ENCODE data around the gene BAIAP2. TPM values are rescaled to one million over a fixed set of nuclear protein-coding genes. Genes with fewer than 3 reads are reported as not detected.

The BAIAP2 gene
- total and polyA plus RNA-seq, 10 of the 15 experiments (the other 5 are each of a cell fraction or from before 2014, with no cell fraction given): 0.15 to 1.2 (median 0.46) TPM; not detected in 2

- DNase-seq (ENCODE audit: low read depth, low spot score): no peak
- BruUV-seq (replicated peaks): no TSS peak
- FAIRE-seq: no peak
- in situ Hi-C loops (cut with MboI) (loop anchor here (25.0 kb wide), 1 partner anchor 351 kb away; no protein-coding TSS in a partner anchor), intact Hi-C loops (cut with micrococcal nuclease; ENCODE audit: unreplicated experiment) (no loop called here)
- Histone ChIP-seq H2AFZ (ENCODE audit: control insufficient read depth, low read depth, low read length) (no peak overlapping the region), H3K4me3 (no peak overlapping the region), H3K27me3 (replicated peaks in 1 of 2; ENCODE audit: control insufficient read depth in 2 of 2, insufficient read depth in 2 of 2, low read length in 1 of 2) (no peaks in the 10 kb centered on the region), H4K20me1 (ENCODE audit: control insufficient read depth, insufficient read depth) (no peaks in the 10 kb centered on the region), H3K4me1 (ENCODE audit: control insufficient read depth, insufficient read depth, low read length) (no peaks in the 10 kb centered on the region), H3K9ac (ENCODE audit: control insufficient read depth, insufficient read depth, low read length) (no peak overlapping the region), H3K79me2 (ENCODE audit: control insufficient read depth, insufficient read depth, low read length) (no peaks in the 10 kb centered on the region), H3K4me2 (ENCODE audit: control insufficient read depth, insufficient read depth) (no peak overlapping the region), H3K36me3 (ENCODE audit: control insufficient read depth in 2 of 2, insufficient read depth in 2 of 2, low read length in 1 of 2) (no peaks in the 10 kb centered on the region), H3K9me3 (replicated peaks; ENCODE audit: control insufficient read depth, insufficient read depth, low read length) (no peaks in the 10 kb centered on the region), H3K27ac (ENCODE audit: control insufficient read depth, insufficient read depth) (no peak overlapping the region)
- no peak for TF ChIP-seq MTA2 (IDR thresholded peaks at IDR 0.05; ENCODE audit: low read depth)
- no peak for TF ChIP-seq POLR2AphosphoS5 (IDR thresholded peaks at IDR 0.05; ENCODE audit: low read length)
- no peak for TF ChIP-seq SPI1 (IDR thresholded peaks at IDR 0.05; ENCODE audit: borderline replicate concordance, insufficient read depth, low read depth, low read length)
- no peak for TF ChIP-seq NR2C2 (IDR thresholded peaks at IDR 0.05; ENCODE audit: borderline replicate concordance, control insufficient read depth, insufficient read length, low read depth)
- ATAC-seq: no peak
- CTCF ChIA-PET: no interaction called here
- RAD21 ChIA-PET (ENCODE audit: unreplicated experiment): no interaction called here
- SMC1A ChIA-PET (ENCODE audit: uncharacterized antibody, unreplicated experiment): no interaction called here
- 16% methylated on average over 8 of the region's 8 CpGs for WGBS (ENCODE audit: insufficient coverage, insufficient replicate concordance, low lambda C conversion rate, missing lambda C conversion rate)
- POLR2A ChIA-PET: no interaction called here
These were observed 101.4 kb downstream of the BAIAP2 start for GRCh38 chr17:81136366-81136765.

DNA sequence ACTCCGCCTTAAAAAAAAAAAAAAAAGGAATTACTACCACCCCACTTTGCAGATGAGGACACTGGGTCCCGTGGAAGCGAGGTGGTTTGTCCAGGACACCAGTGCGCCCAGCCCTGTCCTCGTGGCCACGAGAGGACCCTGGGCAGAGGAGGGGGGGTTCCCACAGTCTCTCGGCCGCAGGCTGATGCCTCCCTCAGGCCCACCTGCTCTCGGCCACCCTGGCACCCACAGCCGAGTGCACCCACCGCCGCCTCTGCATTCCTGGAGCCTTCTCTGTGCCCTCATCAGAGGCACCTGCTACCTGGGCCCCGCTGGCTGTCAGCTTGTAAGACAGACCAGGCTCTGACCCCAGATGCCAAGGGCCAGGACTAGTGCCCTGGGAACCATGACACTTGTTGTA, 102.3 kb downstream of the BAIAP2 start:
- TF ChIP-seq EZH2 (IDR thresholded peaks at IDR 0.05; ENCODE audit: borderline replicate concordance, control insufficient read depth, low read depth, low read length): no peak
- no peak for TF ChIP-seq HCFC1 (IDR thresholded peaks at IDR 0.05; ENCODE audit: low read length)
- no peak for TF ChIP-seq MTA2 (IDR thresholded peaks at IDR 0.05; ENCODE audit: low read depth)
- TF ChIP-seq SREBF1 (IDR thresholded peaks at IDR 0.05; ENCODE audit: low read length): no peak
- TF ChIP-seq EED (IDR thresholded peaks at IDR 0.05; ENCODE audit: low read depth): no peak
- TF ChIP-seq TARDBP (IDR thresholded peaks at IDR 0.05; ENCODE audit: borderline replicate concordance): no peak
- TF ChIP-seq E4F1 (IDR thresholded peaks at IDR 0.05; ENCODE audit: borderline replicate concordance, partially characterized antibody): no peak
- no peak for TF ChIP-seq IRF5 (IDR thresholded peaks at IDR 0.05; ENCODE audit: borderline replicate concordance)
- BruUV-seq (replicated peaks): no TSS peak
- no peaks in the 10 kb centered on the region for H3K4me1 ChIP-seq (ENCODE audit: control insufficient read depth, insufficient read depth, low read length)
- 77% methylated on average over 12 of the region's 13 CpGs for WGBS (ENCODE audit: insufficient coverage, insufficient replicate concordance, low lambda C conversion rate, missing lambda C conversion rate)
- ChIA-PET CTCF (no interaction called here), SMC1A (ENCODE audit: uncharacterized antibody, unreplicated experiment) (no interaction called here), RAD21 (ENCODE audit: unreplicated experiment) (no interaction called here), POLR2A (no interaction called here)
- in situ Hi-C loops (cut with MboI) (loop anchor here (25.0 kb wide), 1 partner anchor 350 kb away; no protein-coding TSS in a partner anchor), intact Hi-C loops (cut with micrococcal nuclease; ENCODE audit: unreplicated experiment) (no loop called here)
- no peak for DNase-seq (ENCODE audit: low read depth, low spot score)
- no peak for ATAC-seq
- H3K9me3 ChIP-seq (replicated peaks; ENCODE audit: control insufficient read depth, insufficient read depth, low read length): no peaks in the 10 kb centered on the region
- H3K9ac ChIP-seq (ENCODE audit: control insufficient read depth, insufficient read depth, low read length): no peak overlapping the region
- H4K20me1 ChIP-seq (ENCODE audit: control insufficient read depth, insufficient read depth): no peaks in the 10 kb centered on the region
- no peaks in the 10 kb centered on the region for H3K27me3 ChIP-seq (replicated peaks in 1 of 2; ENCODE audit: control insufficient read depth in 2 of 2, insufficient read depth in 2 of 2, low read length in 1 of 2)
- H3K27ac ChIP-seq (ENCODE audit: control insufficient read depth, insufficient read depth): no peak overlapping the region
- H2AFZ ChIP-seq (ENCODE audit: control insufficient read depth, low read depth, low read length): no peak overlapping the region
- FAIRE-seq: no peak
- H3K36me3 ChIP-seq (ENCODE audit: control insufficient read depth in 2 of 2, insufficient read depth in 2 of 2, low read length in 1 of 2): no peaks in the 10 kb centered on the region
- H3K79me2 ChIP-seq (ENCODE audit: control insufficient read depth, insufficient read depth, low read length): no peaks in the 10 kb centered on the region
- H3K4me3 ChIP-seq: no peak overlapping the region
- no peak overlapping the region for H3K4me2 ChIP-seq (ENCODE audit: control insufficient read depth, insufficient read depth)
